ENCODE results near the gene SLC4A1.

The SLC4A1 gene

GRCh38 chr17:44235583-44235936 is 32.4 kb downstream of the SLC4A1 start:
- TF ChIP-seq CTCF (IDR thresholded peaks at IDR 0.05; ENCODE audit: insufficient read depth, low read depth, low read length, missing control alignments): no peak
- H3K4me3 ChIP-seq (ENCODE audit: low read length): no peak overlapping the region
- DNase-seq (ENCODE audit: low read depth): peak; percentile 98

- no peak for DNase-seq (ENCODE audit: low read depth)
- no peak overlapping the region for H3K4me3 ChIP-seq (ENCODE audit: low read length)
- TF ChIP-seq CTCF (IDR thresholded peaks at IDR 0.05; ENCODE audit: insufficient read depth, low read depth, low read length, missing control alignments): no peak
Measured at GRCh38 chr17:44233582-44233981, 34.4 kb downstream of the SLC4A1 start.

- no peak overlapping the region for H3K4me3 ChIP-seq (ENCODE audit: low read length)
- no peak for DNase-seq (ENCODE audit: low read depth)
- no peak for TF ChIP-seq CTCF (IDR thresholded peaks at IDR 0.05; ENCODE audit: insufficient read depth, low read depth, low read length, missing control alignments)
Measured at GRCh38 chr17:44232061-44232460, 35.9 kb downstream of the SLC4A1 start.

GRCh38 chr17:44230140-44230539 is 37.8 kb downstream of the SLC4A1 start:
- TF ChIP-seq CTCF (IDR thresholded peaks at IDR 0.05; ENCODE audit: insufficient read depth, low read depth, low read length, missing control alignments): no peak
- no peak overlapping the region for H3K4me3 ChIP-seq (ENCODE audit: low read length)
- no peak for DNase-seq (ENCODE audit: low read depth)

GRCh38 chr17:44229090-44229489 is 38.8 kb downstream of the SLC4A1 start:
- no peak for DNase-seq (ENCODE audit: low read depth)
- no peak for TF ChIP-seq CTCF (IDR thresholded peaks at IDR 0.05; ENCODE audit: insufficient read depth, low read depth, low read length, missing control alignments)

GRCh38 chr17:44223541-44224071 is 44.3 kb downstream of the SLC4A1 start:
- no peak for TF ChIP-seq CTCF (IDR thresholded peaks at IDR 0.05; ENCODE audit: insufficient read depth, low read depth, low read length, missing control alignments)

More at GRCh38 chr17:44229090-44229489, 38.8 kb downstream of the SLC4A1 start:
- no peak overlapping the region for H3K4me3 ChIP-seq (ENCODE audit: low read length)

GRCh38 chr17:44222112-44222869 is 45.6 kb downstream of the SLC4A1 start:
- H3K4me3 ChIP-seq (ENCODE audit: low read length): peak overlapping the region; percentile 79
- no peak for TF ChIP-seq CTCF (IDR thresholded peaks at IDR 0.05; ENCODE audit: insufficient read depth, low read depth, low read length, missing control alignments)
- peak; percentile 62 for DNase-seq (ENCODE audit: low read depth)

More at GRCh38 chr17:44223541-44224071, 44.3 kb downstream of the SLC4A1 start:
- no peak for DNase-seq (ENCODE audit: low read depth)
- H3K4me3 ChIP-seq (ENCODE audit: low read length): no peak overlapping the region
